H54 (cell line): ENCODE data around the gene PCED1A.

Experiments
- DNase-seq: peaks from one replicate; pipeline ENCODE4 v3.0.0; 2011; ENCODE audit warnings: low spot score, mixed read lengths; ENCODE audit not compliant: insufficient read length
- FAIRE-seq: peaks from 3 replicates; lab custom pipeline; 2011; peaks lifted over from hg19 to GRCh38; lab: Jason Lieb, UNC
- POLR2A ChIP-seq: IDR thresholded peaks from 2 replicates; pipeline ENCODE4 v1.6.1; 2011; ENCODE audit warnings: low read depth, mild to moderate bottlenecking, low read length

PCED1A gene

GRCh38 chr20:2826655-2827054 is 13.8 kb downstream of the PCED1A start:
- FAIRE-seq: no peak
- TF ChIP-seq POLR2A: no peak
- DNase-seq: no peak

- TF ChIP-seq POLR2A: no peak
- FAIRE-seq (no peak), DNase-seq (no peak)
Observed at GRCh38 chr20:2825761-2826160, 14.7 kb downstream of the PCED1A start.

GRCh38 chr20:2822073-2822472 is 18.4 kb downstream of the PCED1A start:
- no peak for DNase-seq
- no peak for FAIRE-seq
- TF ChIP-seq POLR2A: no peak

DNA sequence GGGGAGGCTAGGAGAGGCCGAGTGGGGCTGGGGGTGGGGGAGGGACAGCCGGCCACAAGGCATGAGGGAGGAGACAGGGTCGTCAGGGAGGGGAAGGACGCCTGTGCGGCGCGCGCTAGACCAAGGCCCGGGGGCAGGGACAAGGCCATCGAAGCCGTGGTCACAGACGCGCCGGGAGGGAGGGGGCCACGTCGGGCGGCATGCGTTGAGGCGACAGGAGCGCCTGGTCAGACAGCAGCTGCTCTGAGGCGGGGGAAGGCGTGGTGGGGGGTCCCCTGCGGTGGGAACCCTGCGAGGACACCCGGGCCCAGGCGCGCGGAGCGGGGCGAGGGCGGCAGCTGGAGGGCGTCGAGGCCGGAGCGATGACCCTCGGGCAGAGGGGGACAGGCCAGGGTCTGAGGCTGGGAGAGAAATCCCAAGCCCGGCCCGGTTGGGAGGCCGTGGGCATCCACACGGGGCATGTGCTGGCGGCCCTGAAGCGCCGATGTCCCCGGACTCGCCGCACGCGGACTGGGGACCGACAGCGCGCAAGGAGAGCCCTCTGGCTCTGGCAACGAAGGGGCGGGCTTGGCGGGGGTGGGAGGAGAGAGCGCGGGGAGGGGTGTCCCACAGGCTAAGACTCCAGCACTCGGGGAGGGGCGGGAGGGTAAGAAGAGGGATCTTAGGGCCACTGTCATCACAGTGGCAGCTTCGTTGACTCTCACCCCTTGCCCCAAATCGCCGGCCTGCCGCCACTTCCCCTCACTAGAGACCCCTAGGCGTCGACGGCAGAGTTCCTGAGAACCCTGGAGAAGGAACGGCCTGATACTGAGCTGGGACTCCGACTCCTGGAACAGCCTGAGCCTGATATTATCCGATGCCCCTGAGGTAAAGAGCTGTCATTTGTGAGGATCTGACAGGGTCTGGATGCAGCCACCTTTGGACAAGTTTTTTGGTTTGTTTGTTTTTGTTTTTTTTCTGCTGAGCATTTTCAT is 19.3 kb downstream of the PCED1A start:
- DNase-seq (no peak), FAIRE-seq (no peak)
- TF ChIP-seq POLR2A: no peak

DNA sequence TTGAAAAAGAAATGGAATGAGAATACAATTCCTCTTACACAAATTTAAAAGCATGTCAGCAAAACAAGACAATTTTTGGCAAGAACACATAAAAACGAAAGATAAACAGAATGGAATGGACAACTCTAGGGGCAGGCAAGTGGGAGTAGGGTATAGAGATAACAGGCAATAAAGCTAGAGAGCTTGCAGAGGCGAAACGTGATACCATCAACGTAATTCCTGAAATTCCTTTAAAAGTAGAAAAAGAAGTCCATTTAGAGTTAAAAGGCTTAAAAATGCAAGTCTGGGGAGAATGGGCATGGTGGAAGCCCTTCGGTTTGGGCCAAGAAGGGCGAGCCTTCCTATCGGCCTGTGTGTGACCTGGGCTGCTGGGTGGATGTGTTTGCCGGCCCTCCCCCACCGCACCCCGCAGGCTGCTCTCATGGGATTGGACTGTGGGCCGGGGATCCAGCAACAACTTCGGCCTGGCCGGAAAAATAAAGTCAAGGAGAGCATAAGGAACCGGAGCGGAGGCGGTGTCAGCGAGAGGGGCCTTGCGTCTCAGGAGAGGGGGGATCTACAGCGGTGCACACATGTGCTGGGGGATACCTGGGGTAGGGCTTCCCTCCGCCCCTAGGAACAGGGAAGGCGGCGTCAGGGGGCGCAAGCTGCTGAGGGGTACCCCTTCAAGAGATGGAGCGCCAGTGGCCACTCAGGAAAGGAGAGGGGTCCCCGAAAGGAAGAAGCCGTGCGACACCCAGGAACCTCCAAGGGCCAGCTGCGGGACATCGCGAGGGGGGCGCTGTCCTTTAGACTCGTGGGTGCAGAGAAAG is 20.2 kb downstream of the PCED1A start:
- no peak for TF ChIP-seq POLR2A
- FAIRE-seq (no peak), DNase-seq (no peak)

DNA sequence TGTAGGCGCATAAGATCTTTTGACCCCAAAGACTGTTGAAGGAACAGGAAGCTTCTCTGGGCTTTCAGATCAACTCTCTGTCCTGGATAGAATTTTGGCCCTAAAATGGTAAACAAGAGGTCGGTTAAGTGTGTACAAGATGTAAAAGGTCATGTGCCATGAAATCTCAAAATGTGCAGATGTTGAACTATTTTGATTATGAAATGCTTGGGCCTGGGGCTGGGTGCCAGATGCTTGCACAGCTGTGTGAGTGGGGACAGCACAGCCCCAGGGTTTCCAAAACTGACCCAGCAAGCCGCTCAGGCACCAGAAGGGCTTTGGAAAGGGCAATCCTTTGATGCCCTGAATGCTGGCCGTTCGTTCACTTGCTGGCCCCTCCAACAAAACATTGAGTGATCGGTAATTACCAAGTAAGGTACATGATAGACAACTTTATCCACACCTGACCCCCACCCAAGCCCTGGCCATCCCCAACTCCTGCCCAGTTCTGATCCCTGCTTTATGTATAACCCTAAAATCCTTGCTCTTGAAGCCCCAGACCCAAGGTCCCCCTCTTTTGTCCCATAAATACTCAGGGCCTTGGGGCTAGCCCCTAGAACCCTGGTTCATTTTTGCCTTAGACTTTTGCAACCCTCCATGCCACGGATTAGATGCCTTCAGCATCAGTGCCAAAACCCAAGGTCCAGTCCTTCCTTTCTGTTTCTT is 22.4 kb downstream of the PCED1A start:
- TF ChIP-seq POLR2A: no peak
- no peak for DNase-seq
- FAIRE-seq: no peak

- DNase-seq (no peak), FAIRE-seq (no peak)
- TF ChIP-seq POLR2A: no peak
Observed at GRCh38 chr20:2817341-2817726, 23.1 kb downstream of the PCED1A start.

GRCh38 chr20:2816583-2817340 is 23.7 kb downstream of the PCED1A start:
- no peak for TF ChIP-seq POLR2A
- no peak for DNase-seq
- FAIRE-seq: no peak

GRCh38 chr20:2816030-2816582 is 24.3 kb downstream of the PCED1A start, which contains the start of gene TMEM239:
Gene TMEM239 (plus strand): TSS chr20:2816364. CDS start chr20:2816555, 191 bp downstream.
- DNase-seq (no peak), FAIRE-seq (no peak)
- TF ChIP-seq POLR2A: no peak

GRCh38 chr20:2815242-2815900 is 25.1 kb downstream of the PCED1A start:
- DNase-seq (no peak), FAIRE-seq (no peak)
- no peak for TF ChIP-seq POLR2A

DNA sequence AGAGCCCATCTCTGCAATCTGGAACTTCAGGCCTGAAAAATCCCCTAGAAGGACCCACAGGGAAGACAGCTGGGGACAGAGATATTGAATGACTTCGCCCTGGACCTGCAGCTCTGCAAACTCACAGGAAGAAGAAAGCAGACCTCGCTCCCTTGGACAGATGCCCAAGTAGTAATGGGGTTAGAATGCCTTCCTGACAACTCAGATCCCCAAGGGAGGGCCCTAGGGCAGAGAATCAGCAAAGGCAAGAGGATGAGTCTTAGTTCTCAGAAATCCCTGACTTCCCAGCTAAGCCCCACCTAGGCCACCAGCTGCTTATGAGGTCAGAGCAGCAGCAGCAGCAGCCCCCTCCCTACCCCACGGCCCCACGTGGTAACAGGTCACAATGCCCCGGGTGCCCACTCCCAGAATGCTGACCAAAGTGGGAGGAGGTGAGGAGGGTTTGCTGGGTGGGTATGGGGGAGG is 25.8 kb downstream of the PCED1A start, which contains the start of gene C20orf141:
TSS of gene C20orf141 (plus strand) at position 401 of the 465 bp plus-strand sequence. CDS start 198 bp downstream, outside the sequence.
- no peak for TF ChIP-seq POLR2A
- peak; percentile 92 for FAIRE-seq
- peak; percentile 98 for DNase-seq

DNA sequence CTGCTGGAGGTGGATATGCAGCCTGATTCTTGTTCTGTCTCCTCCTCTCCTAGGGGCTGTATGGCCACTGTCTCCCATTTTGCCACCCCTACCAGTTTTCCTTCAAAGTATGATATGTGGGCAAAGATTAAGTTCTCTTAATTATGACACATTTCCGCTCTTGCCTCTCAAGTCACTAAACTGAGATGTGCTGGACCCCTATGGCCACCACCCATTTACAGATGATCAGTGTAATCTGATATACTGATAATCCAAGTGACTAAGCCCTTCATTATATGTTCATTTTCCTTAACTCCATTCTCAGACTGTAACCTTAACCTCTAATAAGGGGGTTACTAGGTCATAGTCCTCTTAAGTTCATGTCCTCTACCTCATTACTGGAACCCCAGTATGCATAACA is 26.4 kb downstream of the PCED1A start:
- FAIRE-seq (no peak), DNase-seq (no peak)
- no peak for TF ChIP-seq POLR2A
